Posterior vena cava (tissue), 2 donors: Measurements from ENCODE around the gene PDLIM7. TPM values are rescaled to one million over a fixed set of nuclear protein-coding genes. Genes with fewer than 3 reads are reported as not detected.
"Not testable (repeated sequence)": the region's sequence is repeated elsewhere in the genome, so short reads cannot be mapped to it uniquely, and the experiment has no call there.

ENCODE experiments used
- DNase-seq: peaks from one replicate; pipeline ENCODE4 v3.0.0-alpha.2; 2020; ENCODE audit warnings: low spot score
- intact Hi-C, 2 donors: fragments of 100-400 bp; cut with DNase I; formaldehyde crosslinking; loops; one replicate each; pipeline versions ENCODE4 v1.14.1 to v1.14.2; 2022 to 2023
- total RNA-seq, 2 donors: library from RNA; stranded (reverse); fragmentation: NEBNext Ultra II Directional; extraction: Animal tissue kit (Norgen Biotek cat#: 25700); gene quantifications; one replicate each; pipeline ENCODE4 v1.2.1, GENCODE V29; 2021
- donor health status: DM: yes; HTN: yes; CAD: no.
- donor health status: DM: yes; HTN: yes; CAD: no.

PDLIM7 gene
- total RNA-seq, 2 donors from 2014 or later = 448 to 580 TPM

GRCh38 chr5:177496070-177496726 is 1.2 kb downstream of the PDLIM7 start:
- no peak for DNase-seq
- intact Hi-C loops = loop anchor here in 1 of 2 donors (5.0 kb wide), 1 partner anchor 104 kb away; no protein-coding TSS in a partner anchor

- intact Hi-C loops = loop anchor here in 1 of 2 donors (5.0 kb wide), 1 partner anchor 103 kb away; no protein-coding TSS in a partner anchor
- DNase-seq = peak; percentile 95
Measured at GRCh38 chr5:177495243-177496060, 2.0 kb downstream of the PDLIM7 start.

DNA sequence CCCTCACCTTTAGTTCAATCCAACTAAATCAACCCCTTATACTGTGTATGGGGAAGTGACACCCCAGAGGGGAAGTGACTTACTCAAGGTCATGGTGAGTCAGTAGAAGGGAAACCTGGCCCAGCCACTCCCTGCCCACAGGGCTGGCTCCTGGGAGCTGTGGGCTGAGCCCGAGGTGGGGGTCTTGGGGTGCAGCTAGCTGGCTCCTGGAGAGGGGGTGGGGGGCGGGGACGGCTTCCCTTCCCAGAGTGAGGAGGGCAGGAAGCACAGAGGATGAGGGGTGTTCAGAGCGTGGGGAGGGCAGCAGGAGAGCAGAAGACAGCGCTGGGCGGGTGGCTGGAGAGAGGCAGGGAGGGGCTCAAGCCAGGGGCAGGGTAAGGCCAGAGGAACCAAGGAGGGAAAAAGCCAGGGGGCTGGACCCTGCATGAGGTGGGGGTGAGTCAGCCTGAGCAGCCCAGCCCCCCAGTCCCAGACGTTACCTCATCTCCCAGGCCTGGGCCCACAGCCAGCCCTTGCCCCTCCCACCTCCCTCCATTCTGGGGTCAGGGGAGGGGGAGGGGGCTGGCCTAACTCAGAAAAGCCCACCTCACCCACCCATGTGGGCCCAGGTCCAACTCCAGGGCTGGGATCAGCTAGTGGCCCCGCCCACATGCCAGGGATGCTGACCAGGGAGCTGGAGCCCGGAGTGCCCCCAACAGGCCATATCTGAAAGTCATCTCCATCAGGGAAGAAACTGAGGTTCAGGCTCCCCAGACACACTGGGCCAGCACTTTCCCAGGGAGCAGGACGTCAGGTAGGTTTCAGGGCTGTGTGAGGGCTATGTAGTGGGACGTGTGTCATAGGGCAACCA is 2.8 kb downstream of the PDLIM7 start:
- DNase-seq = peak; percentile 96
- intact Hi-C loops = loop anchor here (1.0 to 5.0 kb wide), 2 partner anchors 8 to 102 kb away; no protein-coding TSS in a partner anchor

- intact Hi-C loops = loop anchor here in 1 of 2 donors (1.0 kb wide), 1 partner anchor 8 kb away; no protein-coding TSS in a partner anchor
- DNase-seq = no peak
Measured at GRCh38 chr5:177493795-177494345, 3.5 kb downstream of the PDLIM7 start.

- intact Hi-C loops = no loop called here
- DNase-seq = no peak
Measured at GRCh38 chr5:177492841-177493240, 4.6 kb downstream of the PDLIM7 start.

GRCh38 chr5:177491983-177492746 is 5.2 kb downstream of the PDLIM7 start:
- intact Hi-C loops = no loop called here
- DNase-seq = no peak

- DNase-seq = no peak
- intact Hi-C loops = no loop called here
Measured at GRCh38 chr5:177491429-177491945, 5.9 kb downstream of the PDLIM7 start.

DNA sequence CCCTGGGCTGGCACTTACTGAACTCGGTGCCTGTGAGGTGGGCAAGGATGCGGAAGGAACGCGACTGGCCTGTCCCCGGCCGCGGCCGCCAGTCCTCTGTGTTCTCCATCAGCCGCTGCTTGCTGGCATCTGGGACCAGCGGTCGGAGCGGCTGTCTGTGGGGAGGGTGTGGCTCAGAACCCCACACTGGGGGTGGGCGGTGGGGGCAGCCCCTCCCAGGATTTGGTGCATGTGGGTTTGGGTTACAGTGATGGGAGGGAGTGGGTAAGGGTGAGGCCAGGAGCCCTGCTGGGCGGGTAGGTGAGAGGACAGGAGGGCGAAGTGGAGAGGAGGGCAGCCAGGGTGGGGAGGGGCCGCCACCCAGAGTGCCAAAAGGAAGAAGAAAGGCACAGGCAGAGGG is 6.4 kb downstream of the PDLIM7 start:
- intact Hi-C loops = no loop called here

DNA sequence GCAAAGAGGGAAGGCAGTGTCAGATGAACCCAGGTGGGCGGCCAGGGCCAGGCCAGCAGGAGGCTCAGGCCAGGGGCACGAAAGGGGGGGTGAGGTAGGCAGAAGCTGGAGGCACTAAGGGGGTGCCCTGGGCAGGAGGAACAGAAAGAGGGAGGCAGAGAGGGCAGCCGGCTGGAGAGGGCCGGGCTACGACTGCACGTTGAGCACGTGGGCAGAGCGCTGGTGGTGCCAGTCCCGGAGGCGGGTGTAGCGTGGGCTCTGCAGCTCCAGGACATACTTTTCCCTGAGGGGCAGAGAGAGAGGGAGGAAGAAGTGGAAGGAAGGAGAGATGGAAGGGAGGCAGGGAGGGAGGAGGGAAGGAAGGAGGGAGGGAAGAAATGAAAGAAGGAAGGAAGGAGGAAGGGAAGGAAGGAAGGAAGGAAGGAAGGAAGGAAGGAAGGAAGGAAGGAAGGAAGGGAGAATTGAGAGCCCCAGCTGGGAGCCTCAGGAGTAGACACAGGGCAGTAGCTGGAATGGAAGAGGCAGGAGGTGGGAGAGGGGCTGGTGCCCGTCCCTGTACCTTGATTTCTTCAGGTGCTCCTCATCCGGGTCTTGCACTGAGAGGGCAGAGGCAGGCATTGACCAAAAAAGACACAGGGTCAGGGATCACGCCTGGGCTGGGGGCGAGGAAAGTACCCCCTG is 7.0 kb downstream of the PDLIM7 start:
- no peak for DNase-seq
- intact Hi-C loops = no loop called here

More for the DNA sequence above, 6.4 kb downstream of the PDLIM7 start:
- DNase-seq = no peak

GRCh38 chr5:177489119-177489716 is 8.2 kb downstream of the PDLIM7 start:
- no peak for DNase-seq
- intact Hi-C loops = no loop called here

- no peak for DNase-seq
- intact Hi-C loops = no loop called here
Measured at GRCh38 chr5:177487975-177488374, 9.4 kb downstream of the PDLIM7 start.

GRCh38 chr5:177487144-177487543 is 10.3 kb downstream of the PDLIM7 start:
- DNase-seq = no peak
- intact Hi-C loops = no loop called here

GRCh38 chr5:177486256-177486655 is 11.1 kb downstream of the PDLIM7 start:
- no peak for DNase-seq
- intact Hi-C loops = no loop called here

- DNase-seq, intact Hi-C loops: not testable (repeated sequence)
Measured at GRCh38 chr5:177485753-177486152, 11.7 kb downstream of the PDLIM7 start.

GRCh38 chr5:177484902-177485549 is 12.4 kb downstream of the PDLIM7 start:
- DNase-seq = no peak
- intact Hi-C loops = no loop called here

DNA sequence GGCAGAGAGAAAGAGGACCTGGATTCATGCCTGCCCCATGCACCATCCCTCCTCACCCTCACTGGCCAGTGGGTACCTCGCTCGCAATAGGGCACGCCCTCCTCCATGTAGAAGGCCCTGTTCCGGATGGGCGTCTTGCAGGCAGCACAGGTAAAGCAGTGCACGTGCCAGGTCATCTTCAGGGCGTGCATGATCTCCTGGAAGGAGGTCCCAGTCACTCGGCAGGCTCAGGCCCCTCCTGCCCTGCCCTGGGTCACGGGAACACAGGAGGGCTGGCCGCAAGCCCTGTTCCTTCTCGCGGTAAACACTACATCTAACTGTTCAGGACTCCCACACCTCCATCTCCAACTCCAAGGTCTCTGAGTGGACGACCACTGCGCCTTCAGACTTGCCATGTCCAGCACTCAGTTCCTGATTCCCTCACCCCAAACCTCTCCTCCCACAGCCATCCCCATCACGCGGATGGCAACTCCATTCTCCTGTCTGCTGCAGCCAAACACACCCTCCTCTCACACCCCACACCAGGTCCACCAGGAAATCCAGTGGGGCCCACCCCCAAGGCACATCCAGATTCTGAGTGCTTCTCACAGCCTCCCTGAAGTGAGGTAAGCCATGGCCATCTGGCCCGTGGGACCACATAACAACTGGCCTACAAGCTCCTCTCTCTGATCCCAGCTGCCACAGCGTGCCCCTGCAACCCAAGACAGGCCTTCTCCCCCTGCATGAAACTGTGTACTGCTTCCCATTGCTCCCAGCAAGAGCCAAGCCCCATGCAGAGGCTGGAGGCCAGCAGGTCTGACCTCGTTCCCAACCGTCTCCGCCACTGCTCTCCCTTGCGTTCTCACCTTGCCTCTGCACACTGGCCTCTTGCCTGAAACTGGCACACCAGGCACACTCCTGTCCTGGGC is 13.2 kb downstream of the PDLIM7 start:
- intact Hi-C loops = no loop called here
- DNase-seq = no peak
